NCI-H526 treated with DMSO at 0.1 percent for 48 hours (cell line): ENCODE results near the gene RAB11FIP2.
"Not testable (repeated sequence)": the region's sequence is repeated elsewhere in the genome, so short reads cannot be mapped to it uniquely, and the experiment has no call there.

ENCODE experiments used
- DNase-seq: peaks from one replicate; lab custom pipeline; 2025; lab: John Stamatoyannopoulos, UW

RAB11FIP2 gene, protein sequence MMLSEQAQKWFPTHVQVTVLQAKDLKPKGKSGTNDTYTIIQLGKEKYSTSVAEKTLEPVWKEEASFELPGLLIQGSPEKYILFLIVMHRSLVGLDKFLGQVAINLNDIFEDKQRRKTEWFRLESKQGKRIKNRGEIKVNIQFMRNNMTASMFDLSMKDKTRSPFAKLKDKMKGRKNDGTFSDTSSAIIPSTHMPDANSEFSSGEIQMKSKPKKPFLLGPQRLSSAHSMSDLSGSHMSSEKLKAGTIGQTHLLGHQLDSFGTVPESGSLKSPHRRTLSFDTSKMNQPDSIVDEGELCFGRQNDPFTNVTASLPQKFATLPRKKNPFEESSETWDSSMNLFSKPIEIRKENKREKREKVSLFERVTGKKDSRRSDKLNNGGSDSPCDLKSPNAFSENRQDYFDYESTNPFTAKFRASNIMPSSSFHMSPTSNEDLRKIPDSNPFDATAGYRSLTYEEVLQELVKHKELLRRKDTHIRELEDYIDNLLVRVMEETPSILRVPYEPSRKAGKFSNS

GRCh38 chr10:118046395-118047156 lies at the start of gene RAB11FIP2:
Gene RAB11FIP2 (minus strand): TSS chr10:118046941. CDS start chr10:118046163, 778 bp downstream.
- DNase-seq, result peak; percentile 57

DNA sequence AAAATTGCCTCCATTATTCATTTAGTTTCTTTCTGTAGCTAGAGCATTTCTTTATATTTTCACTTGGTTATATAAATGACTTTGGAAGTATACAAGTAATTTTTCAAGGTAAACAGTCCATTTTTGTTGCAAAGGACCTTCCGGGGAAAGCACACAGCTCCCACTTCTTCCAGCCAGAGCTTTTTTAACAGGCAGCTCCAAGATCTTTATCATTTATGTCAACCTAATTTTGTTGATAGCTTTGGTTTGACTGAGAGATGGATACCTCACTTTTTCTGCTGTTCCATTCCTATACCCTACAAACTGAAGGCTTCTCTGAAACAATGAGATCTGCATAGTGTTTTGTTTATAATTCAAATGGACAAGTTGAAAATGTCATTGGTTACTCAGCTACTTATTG lies 49.3 kb upstream of the RAB11FIP2 start:
- no peak for DNase-seq

- DNase-seq, result no peak
Measured at GRCh38 chr10:118092209-118092608, 45.5 kb upstream of the RAB11FIP2 start.

DNA sequence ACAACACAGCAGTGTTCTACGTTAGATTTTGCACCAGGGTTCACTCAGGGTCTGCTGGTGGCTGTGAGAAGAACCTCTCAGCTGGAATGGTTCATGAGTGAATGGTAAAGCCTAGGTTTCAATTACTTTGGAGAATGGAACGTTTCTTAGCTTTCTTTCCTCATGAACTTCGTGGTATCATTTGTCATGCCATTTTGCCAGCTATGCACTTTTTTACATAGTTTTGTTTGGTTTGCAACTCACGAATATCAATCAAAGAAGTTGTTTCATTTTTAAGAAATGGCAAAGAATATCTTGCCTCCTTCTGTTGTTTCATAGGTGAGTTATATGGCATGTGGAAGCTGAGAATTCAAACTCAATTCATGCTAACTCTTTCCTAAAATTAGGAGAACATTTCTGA lies 34.1 kb upstream of the RAB11FIP2 start:
- DNase-seq, result no peak

GRCh38 chr10:118076705-118077104 lies 30.0 kb upstream of the RAB11FIP2 start:
- no peak for DNase-seq

- no peak for DNase-seq
Measured at GRCh38 chr10:118072840-118073239, 26.1 kb upstream of the RAB11FIP2 start.

DNA sequence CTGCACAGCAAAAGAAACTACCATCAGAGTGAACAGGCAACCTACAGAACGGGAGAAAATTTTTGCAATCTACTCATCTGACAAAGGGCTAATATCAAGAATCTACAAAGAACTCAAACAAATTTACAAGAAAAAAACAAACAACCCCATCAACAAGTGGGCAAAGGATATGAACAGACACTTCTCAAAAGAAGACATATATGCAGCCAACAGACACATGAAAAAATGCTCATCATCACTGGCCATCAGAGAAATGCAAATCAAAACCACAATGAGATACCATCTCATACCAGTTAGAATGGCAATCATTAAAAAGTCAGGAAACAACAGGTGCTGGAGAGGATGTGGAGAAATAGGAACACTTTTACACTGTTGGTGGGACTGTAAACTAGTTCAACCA lies 20.6 kb upstream of the RAB11FIP2 start:
- not testable (repeated sequence) for DNase-seq

DNA sequence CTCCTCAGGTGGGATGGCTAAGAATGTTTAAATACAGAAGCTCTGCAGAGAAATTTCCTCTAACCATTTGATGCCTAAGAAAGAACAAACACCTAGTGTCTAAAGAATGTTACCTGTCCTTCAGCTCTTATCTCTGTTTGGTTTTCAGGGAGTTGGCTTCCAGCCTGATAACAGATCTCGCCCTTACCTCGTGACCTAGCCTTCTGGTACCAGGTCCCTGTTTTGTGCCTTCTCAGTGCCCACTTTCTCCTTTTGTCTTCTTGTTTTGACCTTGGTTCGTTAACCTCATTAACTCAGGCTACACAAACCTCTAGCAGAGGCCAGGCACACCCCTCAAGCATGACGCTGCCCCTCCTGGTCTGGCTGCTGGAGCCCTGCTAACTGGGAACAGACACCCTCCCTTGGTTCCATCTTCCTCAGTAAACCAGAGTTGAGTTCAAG lies 16.1 kb upstream of the RAB11FIP2 start:
- DNase-seq, result no peak

GRCh38 chr10:118058371-118058770 lies 11.6 kb upstream of the RAB11FIP2 start:
- no peak for DNase-seq

DNA sequence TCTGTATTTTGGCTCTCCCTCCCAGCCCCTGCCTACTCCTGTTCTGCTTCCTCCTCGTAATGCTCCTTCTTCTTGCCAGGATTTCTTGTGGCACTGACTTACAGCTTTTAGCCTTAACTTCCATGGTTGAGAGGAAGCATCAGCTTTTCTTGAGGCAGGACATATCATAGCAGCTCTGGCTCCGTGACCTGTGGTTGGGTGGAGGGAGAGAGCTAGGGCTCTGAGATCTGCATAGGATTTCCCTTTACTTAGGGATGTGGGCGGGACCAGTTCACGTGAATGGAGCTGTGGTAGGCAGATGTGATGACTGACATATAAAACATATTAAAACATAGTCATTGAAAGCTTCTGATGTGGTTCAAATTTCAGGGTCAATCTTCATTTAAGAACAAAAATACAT lies 10.6 kb upstream of the RAB11FIP2 start:
- no peak for DNase-seq

DNA sequence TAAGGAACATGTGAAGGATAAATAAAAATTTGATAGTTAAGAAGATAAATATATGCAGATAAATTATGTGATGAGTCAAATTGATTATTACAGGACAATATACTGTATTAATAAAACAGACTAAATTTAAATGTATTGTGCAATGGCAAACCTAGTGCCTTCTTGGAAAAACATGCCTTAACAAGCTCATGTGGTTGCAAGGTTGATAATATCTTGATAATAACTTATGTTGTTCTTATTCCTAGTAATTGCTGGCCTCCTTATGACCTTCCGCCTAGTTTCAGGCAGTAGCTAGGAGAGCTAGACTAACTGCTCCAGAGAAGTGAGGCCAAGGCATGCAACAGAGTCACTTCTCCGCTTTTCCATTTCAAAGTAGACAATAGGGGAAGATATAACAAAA lies 7.6 kb upstream of the RAB11FIP2 start:
- DNase-seq, result no peak

DNA sequence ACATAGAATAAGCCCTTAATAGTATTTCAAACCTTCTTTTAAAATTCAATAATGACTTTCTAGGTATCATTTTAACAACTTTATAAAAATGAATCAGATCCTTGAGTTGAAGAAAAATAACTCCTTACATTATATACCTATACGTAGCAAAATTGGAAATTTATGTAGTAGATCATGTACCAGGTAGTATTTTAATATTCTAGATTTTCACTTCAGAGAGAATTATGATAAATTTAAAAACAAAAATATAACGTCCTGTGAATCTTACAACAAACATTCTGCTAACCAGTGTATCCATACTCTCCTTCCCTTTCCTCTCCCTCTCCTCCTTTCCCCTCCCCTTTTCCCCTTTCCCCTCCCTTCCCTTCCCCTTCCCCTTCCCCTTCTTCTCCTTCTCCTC lies 6.1 kb upstream of the RAB11FIP2 start:
- no peak for DNase-seq

GRCh38 chr10:118047880-118048279 lies 1.1 kb upstream of the RAB11FIP2 start:
- no peak for DNase-seq

GRCh38 chr10:118047157-118047719 lies 497 bp upstream of the RAB11FIP2 start:
- peak; percentile 24 for DNase-seq

GRCh38 chr10:118045837-118046394 lies 825 bp downstream of the RAB11FIP2 start:
- no peak for DNase-seq

DNA sequence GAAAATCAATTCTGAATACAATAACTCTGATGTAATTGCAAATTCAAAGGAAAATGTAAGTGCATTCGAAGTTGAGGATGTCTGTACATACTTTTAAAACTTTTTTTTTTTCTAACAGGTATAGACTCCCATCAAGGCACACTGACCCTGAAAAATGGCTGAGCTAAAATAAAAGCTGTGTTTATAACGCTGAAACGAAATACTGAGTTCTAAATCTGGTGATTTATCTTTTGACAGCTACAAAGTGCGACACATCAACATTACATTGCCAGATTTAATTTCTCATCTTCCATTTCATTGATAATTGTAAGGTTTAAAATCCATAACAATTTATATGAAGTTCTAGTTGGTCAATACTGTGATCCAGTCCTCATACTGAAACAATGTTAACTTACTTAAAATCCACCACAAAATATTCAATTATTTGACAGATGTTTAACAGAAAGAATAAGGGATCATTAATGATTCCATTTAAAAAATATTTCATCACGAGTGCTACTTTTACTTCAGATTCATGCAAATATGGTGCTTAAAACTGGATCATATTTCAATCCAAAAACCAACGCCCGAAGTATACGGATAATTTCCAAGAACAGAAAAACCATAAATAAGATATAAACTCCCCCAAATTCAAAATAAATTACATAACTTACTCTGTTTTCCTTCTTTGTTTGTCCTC lies 1.4 kb downstream of the RAB11FIP2 start:
- DNase-seq, result no peak

GRCh38 chr10:118042827-118043242 lies 3.9 kb downstream of the RAB11FIP2 start:
- DNase-seq, result no peak

- peak; percentile 20 for DNase-seq
Measured at GRCh38 chr10:118042336-118042735, 4.4 kb downstream of the RAB11FIP2 start.

DNA sequence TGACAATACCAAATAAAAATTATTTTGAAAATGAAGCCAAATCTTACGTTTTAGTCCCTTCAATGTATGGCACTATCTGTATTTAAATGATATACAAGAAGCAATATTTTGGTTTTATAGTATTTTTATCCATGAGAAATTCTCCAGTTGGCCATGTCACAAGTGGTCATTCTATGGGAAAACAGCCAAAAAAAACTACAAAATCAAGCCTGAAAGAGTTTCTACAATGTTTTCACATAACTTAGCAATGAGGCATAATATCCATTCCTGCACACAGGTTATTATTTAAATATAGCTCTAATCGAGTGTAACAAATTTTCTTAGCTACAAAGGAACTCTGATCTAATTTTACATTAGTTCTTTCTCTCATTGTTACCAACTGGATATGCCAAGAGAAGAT lies 5.4 kb downstream of the RAB11FIP2 start:
- DNase-seq, result no peak

DNA sequence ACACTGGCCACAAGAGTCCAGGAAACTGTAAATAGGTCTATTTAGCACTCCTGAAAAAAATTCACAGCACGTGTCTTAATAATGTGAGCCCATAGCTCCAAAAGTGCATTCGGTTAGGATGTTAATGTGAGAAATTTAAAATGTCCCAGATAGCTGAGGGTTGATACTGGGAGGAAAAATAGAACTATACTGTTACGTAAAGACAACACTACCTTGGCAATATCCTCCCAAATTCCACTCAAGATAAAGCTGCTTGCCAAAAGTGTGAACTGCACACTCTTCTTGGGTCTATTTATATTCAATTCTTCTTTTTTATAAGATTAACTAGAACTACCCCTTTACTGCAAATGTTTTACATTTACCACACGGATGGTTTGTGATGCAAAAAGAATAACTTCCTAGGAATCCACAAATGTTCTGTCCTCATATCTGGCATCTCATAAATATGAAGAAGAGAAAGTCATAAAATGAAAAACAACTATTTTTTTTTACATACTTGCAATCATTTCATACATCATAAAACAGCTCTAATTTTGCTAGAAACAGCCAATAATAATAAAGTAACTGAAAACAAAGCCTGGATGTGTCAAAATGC lies 10.4 kb downstream of the RAB11FIP2 start:
- DNase-seq, result no peak

DNA sequence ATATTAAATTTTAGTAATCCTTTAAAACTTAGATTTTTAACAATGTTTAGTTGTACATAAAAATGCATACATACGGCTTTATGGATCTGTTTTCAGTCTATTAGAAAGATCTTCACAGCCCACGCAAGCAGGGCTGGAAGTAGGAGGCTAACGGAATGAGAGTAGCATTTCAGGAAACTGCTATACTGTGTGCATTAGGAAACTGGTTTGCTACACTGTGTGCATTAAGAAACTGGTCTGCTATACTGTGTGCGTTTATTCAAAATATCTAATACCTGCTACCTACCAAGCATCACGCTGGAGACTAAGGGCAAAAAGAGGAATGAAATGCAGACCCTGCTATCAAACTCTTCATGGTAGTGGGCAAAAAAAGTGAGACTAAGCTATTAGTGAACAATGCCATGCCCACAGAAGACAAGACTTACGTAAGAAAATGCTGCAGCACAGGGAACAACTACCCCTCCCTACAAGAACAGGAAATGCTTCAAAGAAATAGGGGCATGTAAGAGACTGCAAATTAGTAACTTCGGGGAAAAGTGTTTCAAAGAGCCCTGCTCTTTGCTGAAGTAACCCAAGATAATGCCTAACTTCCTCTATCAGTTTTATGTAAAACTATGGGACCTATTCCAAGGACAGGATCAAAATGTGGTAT lies 11.3 kb downstream of the RAB11FIP2 start:
- peak; percentile 0 for DNase-seq
